ENCODE measurements around the gene LRRN3.

DNA sequence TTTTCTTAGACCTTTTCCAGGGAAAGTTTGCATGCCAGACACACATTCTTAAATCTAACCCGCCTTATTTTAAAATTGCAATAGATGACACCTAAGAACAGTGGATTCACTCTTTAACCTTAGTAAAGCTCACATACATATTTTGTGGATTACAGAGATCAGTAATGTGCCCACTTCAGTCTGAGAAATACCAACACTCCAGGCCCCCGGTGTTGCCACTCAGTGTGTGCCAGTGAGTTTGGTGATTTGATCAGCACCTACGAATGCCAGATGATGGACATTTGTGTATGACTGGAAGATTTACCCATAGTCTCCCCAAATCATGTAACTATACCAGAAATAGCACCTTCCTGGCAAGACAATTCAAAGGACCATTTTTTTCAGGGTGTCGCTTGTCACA, 2.6 kb downstream of the LRRN3 start:
- TF ChIP-seq, protein P1, sequence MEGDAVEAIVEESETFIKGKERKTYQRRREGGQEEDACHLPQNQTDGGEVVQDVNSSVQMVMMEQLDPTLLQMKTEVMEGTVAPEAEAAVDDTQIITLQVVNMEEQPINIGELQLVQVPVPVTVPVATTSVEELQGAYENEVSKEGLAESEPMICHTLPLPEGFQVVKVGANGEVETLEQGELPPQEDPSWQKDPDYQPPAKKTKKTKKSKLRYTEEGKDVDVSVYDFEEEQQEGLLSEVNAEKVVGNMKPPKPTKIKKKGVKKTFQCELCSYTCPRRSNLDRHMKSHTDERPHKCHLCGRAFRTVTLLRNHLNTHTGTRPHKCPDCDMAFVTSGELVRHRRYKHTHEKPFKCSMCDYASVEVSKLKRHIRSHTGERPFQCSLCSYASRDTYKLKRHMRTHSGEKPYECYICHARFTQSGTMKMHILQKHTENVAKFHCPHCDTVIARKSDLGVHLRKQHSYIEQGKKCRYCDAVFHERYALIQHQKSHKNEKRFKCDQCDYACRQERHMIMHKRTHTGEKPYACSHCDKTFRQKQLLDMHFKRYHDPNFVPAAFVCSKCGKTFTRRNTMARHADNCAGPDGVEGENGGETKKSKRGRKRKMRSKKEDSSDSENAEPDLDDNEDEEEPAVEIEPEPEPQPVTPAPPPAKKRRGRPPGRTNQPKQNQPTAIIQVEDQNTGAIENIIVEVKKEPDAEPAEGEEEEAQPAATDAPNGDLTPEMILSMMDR (IDR thresholded peaks at IDR 0.05) = no peak
- no peak for TF ChIP-seq POLR2AphosphoS5 (IDR thresholded peaks at IDR 0.05)
- TF ChIP-seq EP300 (IDR thresholded peaks at IDR 0.05) = no peak
- no peak for TF ChIP-seq POLR2A (IDR thresholded peaks at IDR 0.05)
